Measurements from ENCODE around the gene KDELR3.

Gene KDELR3

DNA sequence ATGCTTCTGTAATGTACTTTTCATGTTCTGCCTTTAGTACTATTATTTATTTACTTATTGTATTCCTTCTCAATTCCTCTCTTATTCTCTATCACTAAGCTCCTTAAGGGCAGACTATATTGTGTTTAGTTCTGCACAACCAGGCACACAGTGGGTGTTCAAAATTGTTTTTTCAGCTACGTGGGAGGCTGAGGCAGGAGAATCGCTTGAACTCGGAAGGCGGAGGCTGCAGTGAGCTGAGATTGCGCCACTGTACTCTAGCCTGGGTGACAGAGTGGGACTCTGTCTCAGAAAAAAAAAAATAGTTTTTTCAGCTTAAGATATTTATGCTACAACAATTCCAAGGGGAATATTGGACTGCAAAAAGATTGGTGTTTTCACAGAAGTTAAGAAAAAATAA lies 55.6 kb downstream of the KDELR3 start:
- DNase-seq, result no peak

DNA sequence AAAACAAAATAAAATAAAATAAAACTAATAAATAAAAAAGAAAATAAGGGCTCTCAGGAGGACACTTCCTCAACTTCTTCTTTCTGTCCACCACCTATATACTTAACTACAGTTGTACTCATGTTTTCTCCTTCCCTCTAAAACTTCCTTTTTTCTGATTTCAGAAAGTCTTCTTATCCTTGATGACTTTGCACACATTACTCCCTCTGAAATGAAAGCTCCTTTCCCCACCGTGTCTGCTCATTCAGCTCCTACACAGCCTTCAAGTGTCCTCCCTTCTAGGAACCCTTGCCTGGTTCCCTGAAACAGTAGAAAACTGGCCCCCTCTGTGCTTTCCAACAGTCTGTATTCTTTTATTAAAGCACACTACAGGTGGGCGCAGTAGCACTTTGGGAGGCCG lies 56.5 kb downstream of the KDELR3 start:
- DNase-seq, result no peak

DNA sequence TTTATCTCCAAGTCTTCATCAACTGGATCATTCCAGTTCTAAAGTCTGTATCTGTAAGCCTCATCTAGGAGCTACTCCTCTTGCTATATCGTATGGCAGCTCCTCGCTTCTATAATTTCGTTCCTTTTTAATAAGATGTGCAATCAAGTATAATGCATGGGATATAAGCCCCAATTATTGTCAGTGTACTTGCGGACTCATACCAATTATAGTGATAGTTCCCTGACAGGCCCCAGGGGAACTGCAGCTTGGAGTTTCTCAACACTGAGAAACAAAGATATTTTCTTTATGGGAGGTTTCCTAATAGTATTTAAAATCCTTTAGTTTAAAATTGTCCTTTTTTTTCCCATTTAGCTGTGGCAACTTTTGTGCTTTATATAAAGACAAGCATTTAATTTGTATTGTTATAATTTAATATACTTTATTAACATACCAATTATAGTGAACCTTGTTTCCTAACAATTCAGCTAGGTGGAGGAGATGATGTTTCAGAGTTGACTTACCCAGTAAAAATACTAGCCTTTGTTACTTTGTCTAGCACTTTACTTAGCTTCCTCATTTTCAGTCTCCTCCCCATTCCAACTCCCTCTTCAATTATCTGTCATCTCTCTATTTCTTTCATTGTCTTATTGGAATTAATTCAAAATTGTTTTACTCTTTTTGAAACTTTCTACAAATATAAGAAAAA lies 63.5 kb downstream of the KDELR3 start:
- no peak for DNase-seq
